GM21423 (cell line): ENCODE results near the gene COL4A2.

Source experiments
- ATAC-seq: cut with Tn5 transposase; IDR thresholded peaks from one replicate; pipeline ENCODE4 v1.9.1; 2021; ENCODE audit warnings: mild to moderate bottlenecking, moderate library complexity; ENCODE audit not compliant: unreplicated experiment

COL4A2 gene

GRCh38 chr13:110546378-110546777, 239.3 kb downstream of the COL4A2 start:
- ATAC-seq: no peak

GRCh38 chr13:110546926-110547325, 239.8 kb downstream of the COL4A2 start:
- ATAC-seq: no peak

- no peak for ATAC-seq
These were observed 242.1 kb downstream of the COL4A2 start for GRCh38 chr13:110548891-110549794.

GRCh38 chr13:110549795-110550160, 242.7 kb downstream of the COL4A2 start:
- no peak for ATAC-seq

- ATAC-seq: no peak
These were observed 244.2 kb downstream of the COL4A2 start for GRCh38 chr13:110551284-110551683.

- no peak for ATAC-seq
These were observed 245.7 kb downstream of the COL4A2 start for GRCh38 chr13:110552767-110553166.

GRCh38 chr13:110553417-110553816, 246.3 kb downstream of the COL4A2 start:
- no peak for ATAC-seq

- no peak for ATAC-seq
These were observed 247.2 kb downstream of the COL4A2 start for GRCh38 chr13:110554227-110554836.

GRCh38 chr13:110554946-110555345, 247.9 kb downstream of the COL4A2 start:
- no peak for ATAC-seq

GRCh38 chr13:110555601-110556223, 248.6 kb downstream of the COL4A2 start:
- ATAC-seq: no peak

- no peak for ATAC-seq
These were observed 249.1 kb downstream of the COL4A2 start for GRCh38 chr13:110556224-110556606.

GRCh38 chr13:110557082-110557481, 250.0 kb downstream of the COL4A2 start:
- ATAC-seq: no peak

- ATAC-seq: no peak
These were observed 250.7 kb downstream of the COL4A2 start for GRCh38 chr13:110557610-110558305.

GRCh38 chr13:110559429-110559943, 252.4 kb downstream of the COL4A2 start:
- ATAC-seq: no peak

- no peak for ATAC-seq
These were observed 252.9 kb downstream of the COL4A2 start for GRCh38 chr13:110559986-110560385.

GRCh38 chr13:110560601-110561343, 253.7 kb downstream of the COL4A2 start:
- peak; percentile 5 for ATAC-seq

- ATAC-seq: peak; percentile 73
These were observed 254.4 kb downstream of the COL4A2 start, which contains the start of gene RAB20 for GRCh38 chr13:110561344-110562035. Gene RAB20 (minus strand): TSS chr13:110561722. CDS start chr13:110561519, 203 bp downstream.

GRCh38 chr13:110562036-110562597, 255.0 kb downstream of the COL4A2 start:
- no peak for ATAC-seq
